ENCODE data around the gene MAPK14. TPM values are rescaled to one million over a fixed set of nuclear protein-coding genes. Genes with fewer than 3 reads are reported as not detected.

Gene MAPK14
- total and polyA plus RNA-seq, 9 of the 15 experiments (the other 6 are each of a cell fraction or from before 2014, with no cell fraction given): 8.8 to 62.7 (median 35.5) TPM

GRCh38 chr6:36118550-36119107 is 91.0 kb downstream of the MAPK14 start (continued):
- no peak for TF ChIP-seq RERE (CRISPR knock-in tag; IDR thresholded peaks at IDR 0.05; ENCODE audit: borderline replicate concordance)
- TF ChIP-seq ZFP30 (CRISPR knock-in tag; IDR thresholded peaks at IDR 0.05; ENCODE audit: borderline replicate concordance): no peak
- TF ChIP-seq RUNX1 (IDR thresholded peaks at IDR 0.05; ENCODE audit: low read depth): peak; percentile 70; the same call in 1 of the 2 replicates
- 0 out of 2 replicates have a peak, but pooled peaks have one; percentile 63 for TF ChIP-seq ETV5 (CRISPR knock-in tag; IDR thresholded peaks at IDR 0.05; ENCODE audit: low read depth)
- peak; percentile 43 to 70; a peak in 2 of 4 replicates for TF ChIP-seq TEAD1 (CRISPR knock-in tag; IDR thresholded peaks at IDR 0.05)
- TF ChIP-seq ZNF395 (CRISPR knock-in tag; IDR thresholded peaks at IDR 0.05): peak; percentile 85
- no peak for TF ChIP-seq ZNF133 (CRISPR knock-in tag; IDR thresholded peaks at IDR 0.05)
- peak; percentile 40 to 66; a peak in 2 of 4 replicates for TF ChIP-seq ARNT (IDR thresholded peaks at IDR 0.05)
- peak; percentile 86 for TF ChIP-seq GABPB1 (CRISPR knock-in tag; IDR thresholded peaks at IDR 0.05)
- no peak for TF ChIP-seq CREBBP (IDR thresholded peaks at IDR 0.05; ENCODE audit: low read depth, low read length)
- no peak for TF ChIP-seq POLR2G (IDR thresholded peaks at IDR 0.05; ENCODE audit: low read depth, low read length)
- TF ChIP-seq MXI1 (IDR thresholded peaks at IDR 0.05; ENCODE audit: low read depth, low read length): no peak
- peak; percentile 88 for TF ChIP-seq MAFK (IDR thresholded peaks at IDR 0.05; ENCODE audit: low read length)
- TF ChIP-seq SIRT6 (IDR thresholded peaks at IDR 0.05; ENCODE audit: low read depth, low read length): no peak
- peak; percentile 48 for TF ChIP-seq POLR2H (tag; IDR thresholded peaks at IDR 0.05; ENCODE audit: low read depth)
- peak; percentile 43 to 85; a peak in 3 of 4 replicates for TF ChIP-seq MNT (conservative IDR thresholded peaks at IDR 0.05)
- TF ChIP-seq ZNF3 (CRISPR knock-in tag; IDR thresholded peaks at IDR 0.05): no peak
- peak; percentile 92; the same call in 1 of the 2 replicates for TF ChIP-seq NBN (IDR thresholded peaks at IDR 0.05; ENCODE audit: low read depth)
- no peak for TF ChIP-seq ZNF263 (CRISPR knock-in tag; IDR thresholded peaks at IDR 0.05; ENCODE audit: borderline replicate concordance)
- peak; percentile 93 for TF ChIP-seq L3MBTL2 (IDR thresholded peaks at IDR 0.05)
- TF ChIP-seq OTX1 (CRISPR knock-in tag; IDR thresholded peaks at IDR 0.05): no peak
